Thyroid gland (tissue), 4 donors: ENCODE data around the gene OR5A2. TPM values are rescaled to one million over a fixed set of nuclear protein-coding genes. Genes with fewer than 3 reads are reported as not detected.

Source experiments
- DNase-seq, 2 donors: peaks; one replicate each; pipeline ENCODE4 v3.0.0-alpha.2; 2019
- H3K27ac ChIP-seq, 3 donors: fragments of 200-600 bp; sonication (generic); 1 replicate in 2 of 3; 2 replicates in 1 of 3; pipeline ENCODE4 v1.5.1; 2016 to 2019; ENCODE audit warnings: mild to moderate bottlenecking in 1 of 3, moderate library complexity in 1 of 3
- H3K27me3 ChIP-seq: fragments of 200-600 bp; sonication (generic); one replicate; pipeline ENCODE4 v1.5.1; 2019
- H3K36me3 ChIP-seq, 2 donors: fragments of 200-600 bp; sonication (generic); one replicate each; pipeline ENCODE4 v1.5.1; 2016 to 2019
- H3K4me1 ChIP-seq, 2 donors: fragments of 200-600 bp; sonication (generic); one replicate each; pipeline ENCODE4 v1.5.1; 2017 to 2019
- H3K4me3 ChIP-seq, 3 donors: fragments of 200-600 bp; sonication (generic); replicated peaks in 1 of 3; 1 replicate in 2 of 3; 2 replicates in 1 of 3; pipeline ENCODE4 v1.5.1; 2016; ENCODE audit warnings: mild to moderate bottlenecking in 1 of 3
- H3K9me3 ChIP-seq: fragments of 200-600 bp; sonication (generic); one replicate; pipeline ENCODE4 v1.5.1; 2017
- CTCF ChIP-seq, 6 experiments: fragments of 200-600 bp in 3 of 6; fragments of 450-650 bp in 3 of 6; sonication (generic) in 3 of 6; IDR thresholded peaks; one replicate each; pipeline ENCODE4 v1.5.1; 2016 to 2019; ENCODE audit warnings: antibody characterized with exemption in 6 of 6, mild to moderate bottlenecking in 2 of 6, inconsistent platforms in 1 of 6, moderate library complexity in 1 of 6
- POLR2A ChIP-seq, 2 donors: fragments of 450-650 bp; IDR thresholded peaks; one replicate each; pipeline ENCODE4 v1.6.1; 2017; ENCODE audit warnings: antibody characterized with exemption in 2 of 2, mild to moderate bottlenecking in 2 of 2, moderate library complexity in 1 of 2
- WGBS, 2 donors: methylation state at CpG; one replicate each; pipeline ENCODE4 v1.1.5; 2017; 5-methylcytosine and 5-hydroxymethylcytosine counted together
- intact Hi-C: fragments of 100-400 bp; cut with DNase I; formaldehyde crosslinking; loops from one replicate; pipeline ENCODE4 v1.15.1; 2023
- total RNA-seq, 4 donors: library from RNA; depleted of rRNA; stranded (reverse); fragments of >200 nt; gene quantifications; one replicate each; pipeline ENCODE4 v1.2.3, GENCODE V29; 2016

The OR5A2 gene
- total RNA-seq, 4 donors from 2014 or later: not detected

DNA sequence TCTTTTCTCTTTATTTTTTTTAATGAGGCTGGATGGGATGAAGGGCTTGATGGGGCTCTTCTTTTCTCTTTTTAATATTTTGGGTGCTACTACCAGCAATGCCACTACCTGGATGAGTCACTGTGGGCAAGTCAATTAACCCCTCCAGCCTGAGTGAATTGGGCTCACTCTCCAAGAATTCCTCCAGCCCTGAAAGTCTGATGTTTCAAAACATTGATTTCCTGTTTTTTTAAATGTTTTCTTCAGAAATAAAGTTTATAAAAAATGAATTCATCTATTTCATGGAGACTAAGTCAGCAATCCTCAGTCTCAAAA is 812 bp upstream of the OR5A2 start:
- intact Hi-C loops: no loop called here
- H3K27ac ChIP-seq: no peak overlapping the region
- no peaks in the 10 kb centered on the region for H3K27me3 ChIP-seq

GRCh38 chr11:59425131-59425530 is 1.1 kb downstream of the OR5A2 start:
- Histone ChIP-seq H3K27me3 (no peaks in the 10 kb centered on the region), H3K4me3 (no peak overlapping the region), H3K4me1 (no peaks in the 10 kb centered on the region), H3K9me3 (no peaks in the 10 kb centered on the region), H3K36me3 (no peaks in the 10 kb centered on the region), H3K27ac (no peak overlapping the region)
- 36 to 39% methylated on average over 4 of the region's 4 CpGs for WGBS, 2 donors
- no peak for DNase-seq
- intact Hi-C loops: no loop called here
- TF ChIP-seq POLR2A (IDR thresholded peaks at IDR 0.05) (no peak), CTCF (IDR thresholded peaks at IDR 0.05) (no peak)

More for the DNA sequence above, 812 bp upstream of the OR5A2 start:
- no peak for DNase-seq
- H3K4me1 ChIP-seq: no peaks in the 10 kb centered on the region
- TF ChIP-seq CTCF (IDR thresholded peaks at IDR 0.05): no peak
- no peak for TF ChIP-seq POLR2A (IDR thresholded peaks at IDR 0.05)
- no peaks in the 10 kb centered on the region for H3K9me3 ChIP-seq
- no peaks in the 10 kb centered on the region for H3K36me3 ChIP-seq
- H3K4me3 ChIP-seq: no peak overlapping the region

DNA sequence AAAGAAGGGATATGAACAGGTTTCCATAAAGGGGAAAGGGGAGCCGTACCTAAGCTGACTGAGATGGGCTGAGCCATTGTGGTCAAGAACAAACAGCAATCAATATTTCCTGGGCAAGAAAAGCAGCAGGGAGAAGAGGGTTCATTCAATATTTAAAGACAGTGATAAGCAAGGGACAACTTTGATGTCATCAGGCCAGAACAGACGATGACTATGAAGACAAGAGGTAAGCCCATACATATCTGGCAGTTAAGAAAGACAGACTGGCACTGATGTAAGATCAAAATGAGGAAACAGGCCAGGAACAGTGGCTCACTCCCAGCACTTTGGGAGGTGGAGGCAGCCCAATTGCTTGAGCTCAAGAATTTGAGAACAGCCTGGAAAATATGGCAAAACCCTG is 2.4 kb downstream of the OR5A2 start:
- Histone ChIP-seq H3K36me3 (no peaks in the 10 kb centered on the region), H3K27ac (no peak overlapping the region), H3K4me1 (no peaks in the 10 kb centered on the region), H3K27me3 (no peaks in the 10 kb centered on the region), H3K9me3 (no peaks in the 10 kb centered on the region), H3K4me3 (no peak overlapping the region)
- 73 to 79% methylated on average over 2 of the region's 2 CpGs for WGBS, 2 donors
- no peak for DNase-seq
- intact Hi-C loops: no loop called here
- TF ChIP-seq POLR2A (IDR thresholded peaks at IDR 0.05): no peak
- TF ChIP-seq CTCF (IDR thresholded peaks at IDR 0.05): no peak

- Histone ChIP-seq H3K4me1 (no peaks in the 10 kb centered on the region), H3K4me3 (no peak overlapping the region), H3K36me3 (no peaks in the 10 kb centered on the region), H3K27ac (no peak overlapping the region), H3K9me3 (no peaks in the 10 kb centered on the region), H3K27me3 (no peaks in the 10 kb centered on the region)
- 74 to 75% methylated on average over 2 of the region's 2 CpGs for WGBS, 2 donors
- intact Hi-C loops: no loop called here
- no peak for TF ChIP-seq POLR2A (IDR thresholded peaks at IDR 0.05)
- TF ChIP-seq CTCF (IDR thresholded peaks at IDR 0.05): no peak
- no peak for DNase-seq
These were observed 8.1 kb downstream of the OR5A2 start for GRCh38 chr11:59418156-59418555.

DNA sequence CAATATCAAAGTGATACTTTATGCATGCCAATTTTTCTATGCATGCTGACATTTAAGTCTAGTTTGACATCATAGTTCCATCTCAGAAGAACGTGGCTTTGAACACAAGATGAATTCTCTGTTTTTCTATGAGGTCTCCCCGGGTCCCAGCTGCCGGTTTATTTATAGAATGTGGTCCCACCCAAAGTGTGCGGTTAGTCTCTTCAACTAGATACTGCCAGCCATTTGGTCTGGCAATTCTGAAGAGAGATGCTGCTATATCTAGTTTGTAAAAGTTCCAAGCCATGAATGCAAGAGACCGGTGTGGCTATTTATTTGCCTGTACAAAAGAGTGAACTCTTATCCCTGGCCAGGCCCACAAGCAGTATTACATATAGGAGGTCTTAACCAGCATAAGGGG is 9.2 kb downstream of the OR5A2 start:
- H3K27me3 ChIP-seq: no peaks in the 10 kb centered on the region
- H3K4me1 ChIP-seq: no peaks in the 10 kb centered on the region
- no peak overlapping the region for H3K4me3 ChIP-seq
- no peak overlapping the region for H3K27ac ChIP-seq
- H3K9me3 ChIP-seq: no peaks in the 10 kb centered on the region
- DNase-seq: no peak
- no peaks in the 10 kb centered on the region for H3K36me3 ChIP-seq
- TF ChIP-seq CTCF (IDR thresholded peaks at IDR 0.05) (no peak), POLR2A (IDR thresholded peaks at IDR 0.05) (no peak)
- WGBS, 2 donors: 77 to 84% methylated on average over 5 of the region's 5 CpGs
- intact Hi-C loops: no loop called here
